Fibroblast of skin of scalp (primary cell): ENCODE data around the gene CGGBP1.
"Not testable (repeated sequence)": the region's sequence is repeated elsewhere in the genome, so short reads cannot be mapped to it uniquely, and the experiment has no call there.

Source experiments
- DNase-seq: peaks from one replicate; pipeline ENCODE4 v3.0.0-alpha.2; 2013

Gene CGGBP1

DNA sequence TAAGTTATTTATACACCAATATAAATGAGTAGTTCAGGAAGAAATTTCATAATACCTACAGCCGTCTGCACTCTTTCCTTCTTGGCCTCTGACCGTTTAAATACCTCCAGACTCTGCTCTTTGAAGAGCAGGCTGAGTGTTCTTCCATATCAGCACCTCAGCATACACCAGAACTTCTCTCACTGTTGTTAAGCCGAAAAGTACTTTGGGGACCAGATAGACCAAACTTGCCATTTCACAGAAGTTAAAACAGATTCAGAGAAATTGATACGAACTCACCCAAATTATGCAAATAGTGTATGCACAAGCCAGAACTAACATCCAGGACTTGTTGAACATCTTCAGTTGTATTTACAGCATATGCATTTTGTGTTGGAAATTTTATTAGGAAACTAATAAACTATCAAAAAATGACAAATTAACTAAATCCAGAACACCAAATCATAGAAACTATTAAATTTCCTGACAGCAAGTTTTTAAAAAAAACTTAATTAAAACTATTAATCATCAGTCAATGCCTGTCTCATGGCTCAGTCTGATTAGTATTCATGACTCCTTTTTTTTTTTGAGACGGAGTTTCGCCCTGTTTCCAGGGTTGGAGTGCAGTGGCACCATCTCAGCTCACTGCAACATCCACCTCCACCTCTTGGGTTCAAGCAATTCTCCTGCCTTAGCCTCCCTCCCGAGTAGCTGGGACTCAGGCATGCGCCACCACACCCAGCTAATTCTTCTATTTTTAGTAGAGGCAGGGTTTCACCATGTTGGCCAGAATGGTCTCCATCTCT is 24.1 kb downstream of the CGGBP1 start:
- no peak for DNase-seq

DNA sequence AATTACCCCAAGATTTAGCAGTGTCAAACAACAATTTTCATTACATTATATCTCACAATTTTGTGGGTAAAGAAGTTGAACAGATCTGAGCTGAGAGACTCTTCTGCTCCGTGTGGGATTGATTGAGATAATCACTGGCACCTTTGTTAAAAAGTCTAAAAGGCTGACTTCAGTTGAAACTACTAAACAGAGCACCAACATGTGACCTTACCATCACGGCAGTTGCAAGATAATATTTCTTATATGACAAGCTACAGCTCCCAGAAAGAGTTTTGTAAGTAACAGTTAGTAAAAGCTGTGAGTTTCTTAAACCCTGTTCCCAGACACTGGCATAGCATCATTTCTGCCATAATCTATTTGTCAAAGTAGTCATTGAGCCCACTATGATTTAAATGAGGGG is 25.0 kb downstream of the CGGBP1 start:
- DNase-seq = no peak

DNA sequence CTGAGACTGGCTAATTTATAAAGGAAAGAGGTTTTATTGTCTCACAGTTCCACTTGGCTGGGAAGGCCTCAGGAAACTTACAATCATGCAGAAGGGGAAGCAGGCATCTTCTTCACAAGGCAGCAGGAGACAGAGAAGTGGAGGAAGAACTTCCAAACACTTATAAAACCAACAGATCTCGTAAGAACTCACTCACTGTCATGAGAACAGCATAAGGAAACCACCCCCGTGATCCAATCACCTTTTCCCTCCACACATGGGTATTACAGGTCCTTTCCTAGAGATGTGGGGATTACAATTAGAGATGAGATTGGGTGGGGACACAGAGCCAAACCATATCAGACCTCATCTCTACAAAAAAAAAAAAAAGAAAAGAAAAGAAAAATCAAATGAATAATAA is 25.7 kb downstream of the CGGBP1 start:
- no peak for DNase-seq

DNA sequence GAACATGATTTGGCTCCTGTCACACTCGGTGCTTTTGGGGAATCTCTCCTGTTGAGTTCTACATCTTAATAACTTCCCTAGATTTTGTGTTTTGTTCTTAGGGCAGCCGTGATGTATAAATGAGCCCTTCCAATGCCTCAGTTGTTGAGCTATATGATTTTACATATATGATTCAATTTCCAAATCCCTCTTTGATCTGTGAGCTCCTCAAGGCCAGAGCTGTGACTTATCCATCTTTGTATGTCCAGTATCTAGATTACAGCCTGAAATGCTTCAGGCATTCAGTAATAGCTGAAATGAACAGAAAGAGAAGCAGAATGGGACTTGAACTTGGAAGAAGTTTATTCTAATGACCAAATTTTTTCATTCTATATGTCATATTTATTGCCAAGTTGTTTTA is 26.6 kb downstream of the CGGBP1 start:
- no peak for DNase-seq

DNA sequence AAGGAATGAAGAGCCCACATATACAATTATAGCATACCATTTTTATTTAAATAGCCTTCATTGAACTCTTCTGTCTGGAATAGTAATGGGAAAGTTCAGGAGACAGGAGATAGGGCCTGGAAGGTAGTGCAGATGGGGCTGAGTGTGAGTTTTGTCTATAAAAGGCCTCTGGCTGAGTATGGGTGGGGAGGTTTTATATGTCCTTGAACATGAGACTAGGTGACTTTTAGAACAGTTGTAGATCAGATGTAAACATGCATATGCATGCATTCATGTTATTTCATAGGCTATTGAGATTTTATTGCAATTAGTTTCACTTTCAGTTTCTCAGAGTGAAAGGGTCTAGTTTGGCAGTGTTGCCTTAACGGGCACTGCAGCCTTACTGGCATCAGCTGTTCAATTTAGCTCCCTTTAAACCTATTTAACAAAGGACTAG is 27.1 kb downstream of the CGGBP1 start:
- peak; percentile 44 for DNase-seq

DNA sequence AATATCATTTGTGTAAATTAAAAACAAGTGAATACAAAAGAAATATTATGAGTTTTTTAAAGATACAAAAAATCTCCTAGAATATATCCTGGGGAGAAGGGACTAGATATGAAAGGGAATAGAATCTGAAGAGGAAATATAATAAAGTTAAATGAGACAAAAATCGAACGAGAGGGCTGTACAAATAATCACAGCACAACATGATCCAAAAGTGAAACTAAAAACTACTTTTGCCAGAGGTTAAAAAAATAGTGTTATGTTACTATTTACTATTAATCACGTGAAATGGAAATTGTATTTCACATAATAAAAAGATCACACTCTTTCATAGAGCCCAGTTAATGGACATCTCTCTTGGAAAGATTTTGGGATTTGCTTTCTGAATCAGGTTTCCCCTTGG is 28.6 kb downstream of the CGGBP1 start:
- DNase-seq = no peak

DNA sequence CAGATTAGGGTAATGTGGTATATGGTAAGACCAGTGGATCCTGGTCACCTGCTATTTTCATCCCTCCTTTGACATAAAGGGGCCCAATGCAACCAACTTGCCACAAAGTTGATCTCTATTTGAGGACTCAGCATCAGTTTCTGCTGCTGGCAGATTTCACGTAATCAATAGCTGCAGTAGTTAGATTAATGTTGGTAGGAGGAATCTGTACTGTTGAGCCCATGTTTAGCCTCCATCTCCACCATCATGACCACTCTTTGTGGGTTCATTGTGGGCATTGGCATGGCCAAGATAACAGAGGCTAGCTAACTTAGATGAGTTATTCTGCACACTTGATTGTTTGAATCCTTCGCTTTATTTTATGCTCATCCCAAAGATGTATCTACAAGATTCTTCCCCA is 29.9 kb downstream of the CGGBP1 start:
- DNase-seq = no peak

DNA sequence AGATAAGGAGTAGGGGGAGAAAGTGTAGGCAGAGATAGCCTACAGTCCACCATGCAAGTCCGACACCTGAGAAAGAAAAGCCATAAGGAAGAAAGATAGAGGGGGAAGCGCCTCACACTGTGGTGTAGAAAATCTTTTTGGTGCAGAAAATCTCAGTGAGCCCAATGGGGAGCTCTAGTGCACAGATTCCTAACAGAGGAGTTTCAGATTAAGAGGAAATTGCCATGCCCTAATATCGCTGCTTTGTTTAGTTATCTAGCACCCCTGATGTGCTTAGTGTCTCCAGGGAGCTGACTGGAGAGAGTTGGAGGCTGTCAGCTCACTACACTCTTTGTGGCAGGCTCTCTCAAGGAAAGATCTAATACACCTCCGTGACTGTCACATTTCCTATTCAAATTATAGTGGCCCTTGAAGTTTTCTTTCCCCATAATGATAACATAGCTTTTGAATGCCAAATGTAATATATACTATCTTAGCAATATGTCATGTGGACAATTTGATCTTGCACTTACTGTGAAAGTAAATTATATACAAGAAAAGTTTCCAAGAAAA is 33.7 kb downstream of the CGGBP1 start:
- no peak for DNase-seq

DNA sequence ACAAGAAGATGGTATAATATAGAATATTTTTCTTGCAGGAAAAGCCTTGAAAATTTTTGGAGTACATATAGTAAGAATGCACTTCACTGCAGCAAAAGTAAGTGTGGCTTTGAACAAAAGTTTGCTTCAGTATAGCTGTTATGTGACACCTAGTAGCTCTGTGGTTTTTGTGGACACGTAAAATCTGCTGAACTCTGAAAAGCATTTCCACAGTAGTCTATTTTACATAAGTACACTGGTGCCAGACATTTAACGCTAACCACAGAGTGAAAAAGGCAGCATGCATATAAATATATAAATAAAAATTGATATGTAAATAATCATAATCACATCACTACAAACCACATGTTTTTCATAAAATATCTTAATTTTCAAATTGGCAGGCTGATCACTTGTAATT is 39.8 kb downstream of the CGGBP1 start:
- no peak for DNase-seq

DNA sequence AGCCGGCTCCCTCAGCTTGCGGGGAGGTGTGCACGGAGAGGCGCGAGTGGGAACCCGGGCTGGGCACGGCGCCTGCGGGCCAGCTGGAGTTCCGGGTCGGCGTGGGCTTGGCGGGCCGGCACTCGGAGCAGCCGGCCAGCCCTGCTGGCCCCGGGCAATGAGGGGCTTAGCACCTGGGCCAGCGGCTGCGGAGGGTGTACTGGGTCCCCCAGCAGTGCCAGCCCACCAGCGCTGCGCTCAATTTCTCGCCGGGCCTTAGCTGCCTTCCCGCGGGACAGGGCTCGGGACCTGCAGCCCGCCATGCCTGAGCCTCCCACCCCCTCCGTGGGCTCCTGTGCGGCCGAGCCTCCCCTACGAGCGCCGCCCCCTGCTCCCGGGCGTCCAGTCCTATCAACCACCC is 43.1 kb downstream of the CGGBP1 start:
- DNase-seq = not testable (repeated sequence)

DNA sequence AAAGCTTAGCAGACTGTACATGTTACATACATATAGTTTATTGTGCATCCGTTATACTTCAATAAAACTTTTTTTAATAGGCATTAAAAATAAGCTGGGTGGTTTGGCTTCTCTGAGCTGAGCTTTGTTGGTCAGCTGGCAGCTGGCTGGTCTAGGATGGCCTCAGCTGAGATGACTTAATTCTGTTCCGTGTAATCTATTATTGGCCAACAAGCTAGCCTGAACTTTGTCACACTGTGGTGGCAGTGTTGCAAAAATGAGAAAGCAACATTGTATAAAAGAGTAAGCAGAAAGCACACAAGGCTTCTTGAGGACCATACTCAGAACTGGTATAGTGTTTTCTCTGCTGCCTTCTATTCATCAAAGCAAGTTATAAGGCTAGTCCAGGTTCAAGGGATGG is 45.2 kb downstream of the CGGBP1 start:
- DNase-seq = no peak

DNA sequence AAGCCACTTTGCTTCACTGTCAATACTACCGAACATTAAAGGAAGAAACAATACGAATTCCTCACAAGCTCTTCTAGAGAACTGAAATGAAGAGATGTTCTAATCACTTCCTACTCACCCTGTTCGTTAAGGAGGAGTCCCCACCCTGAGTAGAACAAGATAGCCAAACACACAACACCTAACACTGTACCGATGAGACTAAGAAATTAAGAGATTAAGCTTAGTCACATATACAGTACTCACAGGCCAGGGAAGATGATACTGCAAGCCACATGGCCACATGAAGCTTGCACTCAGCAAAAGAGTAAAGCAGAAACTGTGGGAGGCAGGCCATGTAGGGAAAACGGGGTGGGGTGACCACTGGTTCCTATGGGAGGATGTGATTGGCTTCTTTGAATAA is 48.0 kb downstream of the CGGBP1 start:
- DNase-seq = no peak

DNA sequence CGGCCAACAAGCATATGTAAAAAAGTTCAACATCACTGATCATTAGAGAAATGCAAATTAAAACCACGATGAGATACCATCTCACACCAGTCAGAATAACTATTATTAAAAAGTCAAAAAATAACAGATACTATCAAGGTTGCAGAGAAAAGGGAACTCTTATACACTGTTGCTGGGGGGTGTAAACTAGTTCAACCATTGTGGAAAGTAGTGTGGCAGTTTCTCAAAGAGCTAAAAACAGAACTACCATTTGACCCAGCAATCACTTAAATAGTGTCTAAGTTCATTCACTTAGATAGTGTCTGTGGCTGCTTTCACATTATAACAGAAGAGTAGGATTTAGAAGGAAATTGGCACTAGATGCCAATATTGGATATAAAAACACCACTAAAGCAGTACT is 49.7 kb downstream of the CGGBP1 start:
- DNase-seq = no peak

DNA sequence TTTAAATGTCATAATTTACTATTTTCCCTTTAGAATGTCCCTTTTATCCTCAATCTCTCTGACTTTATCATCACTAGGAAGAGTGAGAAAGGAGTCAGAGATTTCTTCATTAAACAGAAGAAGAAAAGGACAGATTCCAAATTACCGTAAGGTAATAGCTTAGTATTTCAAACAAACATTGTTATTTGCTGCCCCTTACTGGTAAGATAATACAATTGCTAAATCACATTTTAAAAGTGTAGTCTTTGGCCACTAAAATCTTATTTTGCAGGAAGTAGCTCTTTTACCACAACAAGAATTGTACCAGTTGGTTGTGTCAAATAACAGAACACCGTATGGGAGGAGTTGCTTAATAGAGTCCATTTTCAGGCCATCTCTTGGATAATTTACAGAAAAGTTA is 53.7 kb downstream of the CGGBP1 start:
- DNase-seq = peak; percentile 34

DNA sequence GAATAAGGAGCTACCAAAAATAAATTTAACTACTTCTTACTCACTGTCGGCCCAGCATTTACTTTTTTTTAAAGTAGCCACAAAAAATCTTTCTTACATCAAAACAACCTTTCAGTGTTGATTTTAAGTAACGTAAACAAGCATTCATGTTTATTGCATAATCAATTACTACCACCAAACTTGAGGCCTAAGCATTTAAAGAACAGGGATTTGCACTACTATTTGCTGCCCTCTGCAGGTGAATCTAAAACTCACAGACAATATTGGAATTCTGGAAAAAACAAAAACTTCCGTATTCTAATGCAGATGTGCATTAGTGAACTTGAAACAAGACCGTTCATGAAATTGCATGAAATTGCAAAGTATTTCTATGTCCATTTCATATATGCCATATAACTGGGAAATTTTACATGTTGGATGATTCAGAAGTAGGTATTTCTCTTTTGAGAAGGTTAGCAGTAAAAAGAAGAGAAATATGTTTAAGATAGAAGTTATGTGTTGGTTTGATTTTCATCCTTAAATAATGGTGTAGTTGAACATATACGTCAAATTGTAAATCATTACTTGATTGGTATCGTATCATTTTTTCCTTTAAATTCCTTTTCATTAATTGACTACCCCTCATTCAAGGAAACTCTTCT is 55.6 kb downstream of the CGGBP1 start:
- DNase-seq = peak; percentile 49

DNA sequence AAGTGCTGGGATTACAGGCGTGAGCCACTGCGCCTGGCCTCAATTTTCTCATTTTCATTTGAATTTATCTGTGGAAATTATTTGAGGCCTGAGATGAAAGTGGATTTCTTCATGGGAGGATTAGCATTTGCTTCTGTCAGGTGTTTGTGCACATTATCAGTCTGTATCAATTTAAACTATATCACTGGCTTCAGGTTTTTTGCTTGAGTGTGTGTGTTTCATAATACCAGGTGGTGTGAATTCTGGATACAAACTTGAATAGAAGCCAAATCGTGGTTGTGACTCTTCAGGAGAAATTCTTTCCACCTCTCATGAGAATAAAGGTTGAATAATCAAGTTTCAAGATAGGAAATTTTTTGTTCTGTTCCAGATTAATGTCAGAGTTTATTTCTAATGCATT is 56.4 kb downstream of the CGGBP1 start:
- no peak for DNase-seq
